H1 (cell line): ENCODE data around the gene UBR1. TPM values are rescaled to one million over a fixed set of nuclear protein-coding genes. Genes with fewer than 3 reads are reported as not detected.

Experiments used
- CTCF ChIA-PET: fragments of 300-600 bp; sonication (Branson Sonifier 250); formaldehyde crosslinking; loops from one replicate; lab custom pipeline; 2021; ENCODE audit not compliant: partially characterized antibody; lab: Charles Lee
- POLR2A ChIA-PET: fragments of 300-600 bp; sonication (Branson Sonifier 250); formaldehyde crosslinking; loops from one replicate; lab custom pipeline; 2021; ENCODE audit warnings: inconsistent platforms; ENCODE audit not compliant: partially characterized antibody; lab: Charles Lee
- DNase-seq, 2 experiments: peaks; one replicate each; pipeline versions ENCODE4 v3.0.0 to v3.0.0-alpha.2; 2010 to 2022; ENCODE audit warnings: low spot score in 2 of 2, low read depth in 1 of 2, mixed read lengths in 1 of 2
- FAIRE-seq: peaks from 2 replicates; lab custom pipeline; 2011; peaks lifted over from hg19 to GRCh38; lab: Jason Lieb, UNC
- H2AFZ ChIP-seq: 2 replicates; pipeline ENCODE4 v1.8.1; 2012; ENCODE audit warnings: low read length, inconsistent platforms
- H2AK5ac ChIP-seq: 2 replicates; pipeline ENCODE4 v1.6.1; 2013; ENCODE audit warnings: low read depth, low read length
- H2BK120ac ChIP-seq: replicated peaks from 2 replicates; pipeline ENCODE3; 2013; ENCODE audit warnings: low read depth, low read length, inconsistent platforms
- H2BK12ac ChIP-seq: 2 replicates; pipeline ENCODE4 v1.6.1; 2013; ENCODE audit warnings: low read depth, low read length
- H2BK15ac ChIP-seq: 2 replicates; pipeline ENCODE4 v1.6.1; 2013; ENCODE audit warnings: low read length
- H2BK20ac ChIP-seq: 2 replicates; pipeline ENCODE4 v1.6.1; 2013; ENCODE audit warnings: low read length
- H2BK5ac ChIP-seq: 2 replicates; pipeline ENCODE4 v1.6.1; 2013; ENCODE audit warnings: low read depth, low read length
- H3K14ac ChIP-seq: 2 replicates; pipeline ENCODE4 v1.6.1; 2013; ENCODE audit warnings: inconsistent platforms; ENCODE audit not compliant: insufficient read length
- H3K18ac ChIP-seq: 2 replicates; pipeline ENCODE4 v1.6.1; 2013; ENCODE audit warnings: low read length; ENCODE audit errors: extremely low read depth
- H3K23ac ChIP-seq: 2 replicates; pipeline ENCODE4 v1.6.1; 2013; ENCODE audit warnings: inconsistent platforms; ENCODE audit not compliant: insufficient read length
- H3K23me2 ChIP-seq: 2 replicates; pipeline ENCODE4 v1.6.1; 2013; ENCODE audit warnings: low read depth, low read length
- H3K27ac ChIP-seq: 2 replicates; pipeline ENCODE4 v1.6.1; 2011; ENCODE audit warnings: low read depth, low read length, inconsistent platforms
- H3K27me3 ChIP-seq, 4 experiments: replicated peaks in 1 of 4; 1 replicate in 1 of 4; 2 replicates in 3 of 4; pipeline versions ENCODE4 v1.6.1 to v1.8.1; 2011 to 2013; ENCODE audit warnings: low read length in 3 of 4, mild to moderate bottlenecking in 3 of 4, inconsistent platforms in 2 of 4, mixed read lengths in 2 of 4, moderate library complexity in 1 of 4; ENCODE audit not compliant: control insufficient read depth in 3 of 4, insufficient read depth in 3 of 4; ENCODE audit errors: extremely low read depth in 1 of 4
- H3K36me3 ChIP-seq, 4 experiments: 2 replicates each; pipeline versions ENCODE4 v1.6.1 to v1.8.1; 2011 to 2013; ENCODE audit warnings: mild to moderate bottlenecking in 4 of 4, low read length in 3 of 4, moderate library complexity in 2 of 4, control low read depth in 1 of 4, inconsistent platforms in 1 of 4; ENCODE audit not compliant: insufficient read depth in 4 of 4, control insufficient read depth in 2 of 4
- H3K4ac ChIP-seq: replicated peaks from 2 replicates; pipeline ENCODE3; 2013; ENCODE audit warnings: low read length, low read depth, mixed read lengths, inconsistent platforms; ENCODE audit not compliant: insufficient read length
- H3K4me1 ChIP-seq, 4 experiments: replicated peaks in 1 of 4; 1 replicate in 1 of 4; 2 replicates in 3 of 4; pipeline versions ENCODE4 v1.6.1 to v1.8.1; 2011 to 2013; ENCODE audit warnings: low read length in 3 of 4, inconsistent platforms in 2 of 4, mixed read lengths in 1 of 4; ENCODE audit not compliant: insufficient read depth in 4 of 4, control insufficient read depth in 3 of 4
- H3K4me2 ChIP-seq, 2 experiments: 2 replicates each; pipeline versions ENCODE4 v1.6.1 to v1.8.1; 2011 to 2013; ENCODE audit warnings: low read depth in 2 of 2, low read length in 2 of 2, control low read depth in 1 of 2, inconsistent platforms in 1 of 2, mild to moderate bottlenecking in 1 of 2; ENCODE audit not compliant: insufficient read depth in 1 of 2
- H3K4me3 ChIP-seq, 4 experiments: fragments of 200-600, 300-600 bp in 1 of 4; sonication (generic), shearing (Covaris generic), sonication (Bioruptor Twin) in 1 of 4; 2 replicates each; pipeline versions ENCODE4 v1.5.1 to v1.8.1; 2011 to 2016; ENCODE audit warnings: low read length in 4 of 4, low read depth in 3 of 4, control low read depth in 2 of 4, inconsistent platforms in 2 of 4, mild to moderate bottlenecking in 2 of 4, mixed read lengths in 1 of 4, moderate library complexity in 1 of 4; ENCODE audit not compliant: insufficient read depth in 2 of 4; ENCODE audit errors: extremely low read depth in 1 of 4
- H3K56ac ChIP-seq: replicated peaks from 2 replicates; pipeline ENCODE3; 2013; ENCODE audit warnings: low read depth, mild to moderate bottlenecking, mixed read lengths, low read length, inconsistent platforms; ENCODE audit not compliant: insufficient read length
- H3K79me1 ChIP-seq: 2 replicates; pipeline ENCODE4 v1.6.1; 2013; ENCODE audit warnings: low read depth, low read length, control low read depth
- H3K79me2 ChIP-seq, 2 experiments: 2 replicates each; pipeline versions ENCODE4 v1.6.1 to v1.8.1; 2012 to 2013; ENCODE audit warnings: low read length in 2 of 2, mild to moderate bottlenecking in 2 of 2, inconsistent platforms in 1 of 2; ENCODE audit not compliant: insufficient read depth in 2 of 2, control insufficient read depth in 1 of 2
- H3K9ac ChIP-seq, 4 experiments: replicated peaks in 1 of 4; 1 replicate in 1 of 4; 2 replicates in 3 of 4; pipeline versions ENCODE4 v1.6.1 to v1.8.1; 2011 to 2013; ENCODE audit warnings: low read depth in 3 of 4, low read length in 3 of 4, control low read depth in 2 of 4, mild to moderate bottlenecking in 2 of 4, moderate library complexity in 2 of 4, inconsistent platforms in 1 of 4; ENCODE audit errors: extremely low read depth in 1 of 4
- H3K9me3 ChIP-seq, 2 experiments: 2 replicates each; pipeline versions ENCODE4 v1.6.1 to v1.8.1; 2012 to 2013; ENCODE audit warnings: mild to moderate bottlenecking in 2 of 2, moderate library complexity in 2 of 2, control low read depth in 1 of 2, inconsistent platforms in 1 of 2, low read depth in 1 of 2, low read length in 1 of 2, mixed read lengths in 1 of 2; ENCODE audit not compliant: insufficient read depth in 2 of 2
- H4K20me1 ChIP-seq, 2 experiments: replicated peaks in 1 of 2; 2 replicates each; pipeline versions ENCODE3 to v1.8.1; 2011 to 2013; ENCODE audit warnings: inconsistent platforms in 2 of 2, low read length in 2 of 2, mild to moderate bottlenecking in 1 of 2; ENCODE audit not compliant: insufficient read depth in 2 of 2, control insufficient read depth in 1 of 2
- H4K5ac ChIP-seq: 2 replicates; pipeline ENCODE4 v1.6.1; 2013; ENCODE audit warnings: low read length, low read depth, mixed read lengths, inconsistent platforms; ENCODE audit not compliant: insufficient read length
- H4K8ac ChIP-seq: 2 replicates; pipeline ENCODE4 v1.8.0; 2013; ENCODE audit warnings: mild to moderate bottlenecking, moderate library complexity, low read length, inconsistent platforms; ENCODE audit not compliant: insufficient read depth; ENCODE audit errors: extremely low read depth
- H4K91ac ChIP-seq: replicated peaks from 2 replicates; pipeline ENCODE3; 2013; ENCODE audit warnings: low read length, mixed read lengths, inconsistent platforms; ENCODE audit not compliant: insufficient read length
- NANOG ChIP-seq: IDR thresholded peaks from 2 replicates; pipeline ENCODE4 v1.6.1; 2011; ENCODE audit warnings: low read length, low read depth, mild to moderate bottlenecking, inconsistent platforms; ENCODE audit not compliant: insufficient read depth, poor library complexity, severe bottlenecking
- TAF7 ChIP-seq: optimal IDR thresholded peaks from 2 replicates; pipeline ENCODE3; 2011; ENCODE audit warnings: low read depth, mild to moderate bottlenecking, inconsistent platforms, low read length, moderate library complexity, borderline replicate concordance
- TBP ChIP-seq: IDR thresholded peaks from 2 replicates; pipeline ENCODE4 v1.6.1; 2011; ENCODE audit warnings: low read depth, low read length, improper control_type of control experiment
- polyA plus RNA-seq, 7 experiments: library from polyadenylated mRNA; depleted of rRNA in 3 of 7; stranded (reverse) in 5 of 7; unstranded in 2 of 7; fragments of >200 nt in 5 of 7; fragments of 200-250 nt in 2 of 7; gene quantifications; 1 replicate in 5 of 7; 2 replicates in 1 of 7; 4 replicates in 1 of 7; pipeline versions ENCODE4 v1.2.1 to v1.2.3, GENCODE V29; 2011 to 2013; ENCODE audit warnings: missing spikeins in 2 of 7, mixed read lengths in 2 of 7
- total RNA-seq: library from RNA; stranded (reverse); fragmentation: NEBNext Ultra II Directional; extraction: Animal tissue kit (Norgen Biotek cat#: 25700); gene quantifications from 2 replicates; pipeline ENCODE4 v1.2.1, GENCODE V29; 2021

UBR1 gene
- total and polyA plus RNA-seq, 2 of the 8 experiments (the other 6 are each of a cell fraction or from before 2014, with no cell fraction given), result 3.7 to 18.7 TPM

- peaks cover 0 to 54% (median 19%) of the 10 kb centered on the region in 4 experiments; a peak in 7 of 8 replicates for H3K36me3 ChIP-seq
- no peak for FAIRE-seq
- POLR2A ChIA-PET, result no interaction called here
These were observed 49.1 kb downstream of the UBR1 start for GRCh38 chr15:43056696-43057095.

More at GRCh38 chr15:43056696-43057095, 49.1 kb downstream of the UBR1 start:
- H4K8ac ChIP-seq, result no peak overlapping the region
- no peak overlapping the region for H2BK20ac ChIP-seq
- H3K18ac ChIP-seq, result no peak overlapping the region
- no peak overlapping the region for H2BK15ac ChIP-seq
- H3K23me2 ChIP-seq, result no peaks in the 10 kb centered on the region; the same call in 1 of the 2 replicates
- H3K27me3 ChIP-seq, result no peaks in the 10 kb centered on the region
- H2AFZ ChIP-seq, result no peak overlapping the region
- peaks cover 0 to 3% of the 10 kb centered on the region in 2 experiments for H4K20me1 ChIP-seq
- H2BK5ac ChIP-seq, result no peak overlapping the region
- no peak overlapping the region for H3K4ac ChIP-seq
- no peak overlapping the region for H3K4me2 ChIP-seq
- H3K9me3 ChIP-seq, result no peaks in the 10 kb centered on the region
- TF ChIP-seq NANOG (no peak), TAF7 (no peak), TBP (no peak)
- TF ChIP-seq, all 59 proteins: peak for 0
- no peak overlapping the region for H2BK120ac ChIP-seq
- no peak for DNase-seq
- no peak overlapping the region for H3K27ac ChIP-seq
- H4K91ac ChIP-seq, result no peak overlapping the region
- no peak overlapping the region for H3K56ac ChIP-seq
- no peak overlapping the region for H4K5ac ChIP-seq
- H3K4me3 ChIP-seq, result no peak overlapping the region
- H3K79me1 ChIP-seq, result no peaks in the 10 kb centered on the region
- CTCF ChIA-PET, result no interaction called here
- no peak overlapping the region for H3K23ac ChIP-seq
- no peaks in the 10 kb centered on the region for H3K79me2 ChIP-seq
- no peak overlapping the region for H2BK12ac ChIP-seq
- no peak overlapping the region for H3K9ac ChIP-seq
- H3K14ac ChIP-seq, result no peak overlapping the region
- H2AK5ac ChIP-seq, result no peak overlapping the region
- no peaks in the 10 kb centered on the region for H3K4me1 ChIP-seq
